OCI-LY1 (cell line): ENCODE results near the gene RBP4.

Source experiments
- H2AFZ ChIP-seq: fragments of 200-600 bp; sonication (generic), shearing (Covaris generic); 2 replicates; pipeline ENCODE4 v1.6.0; 2014; ENCODE audit warnings: antibody characterized with exemption, mild to moderate bottlenecking, low read length
- H3F3A ChIP-seq: fragments of 200-600 bp; sonication (generic), shearing (Covaris generic); 2 replicates; pipeline ENCODE4 v1.6.0; 2014; ENCODE audit warnings: mild to moderate bottlenecking, antibody characterized with exemption, low read length, moderate library complexity; ENCODE audit not compliant: insufficient read depth
- H3K27ac ChIP-seq: fragments of 200-600 bp; sonication (generic); 2 replicates; pipeline ENCODE4 v1.5.1; 2014; ENCODE audit warnings: low read length, mixed run types, mild to moderate bottlenecking, low read depth; ENCODE audit not compliant: poor library complexity, severe bottlenecking
- H3K27me3 ChIP-seq: fragments of 200-600 bp; sonication (generic); 2 replicates; pipeline ENCODE4 v1.6.0; 2014; ENCODE audit warnings: antibody characterized with exemption, mild to moderate bottlenecking, low read length, moderate library complexity; ENCODE audit not compliant: insufficient read depth
- H3K36me3 ChIP-seq: fragments of 200-600 bp; sonication (generic); 2 replicates; pipeline ENCODE4 v1.6.1; 2014; ENCODE audit warnings: mild to moderate bottlenecking, antibody characterized with exemption, low read length, moderate library complexity, mixed read lengths; ENCODE audit not compliant: insufficient read depth
- H3K4me1 ChIP-seq: fragments of 200-600 bp; sonication (generic); 2 replicates; pipeline ENCODE4 v1.5.1; 2014; ENCODE audit warnings: mild to moderate bottlenecking, low read length, moderate library complexity; ENCODE audit not compliant: insufficient read depth, severe bottlenecking
- H3K4me2 ChIP-seq: fragments of 200-600 bp; sonication (generic), shearing (Covaris generic); 2 replicates; pipeline ENCODE4 v1.6.1; 2014; ENCODE audit warnings: low read length
- H3K4me3 ChIP-seq: fragments of 200-600 bp; sonication (generic); 2 replicates; pipeline ENCODE4 v1.5.1; 2014; ENCODE audit warnings: low read length, low read depth, mild to moderate bottlenecking, mixed read lengths; ENCODE audit not compliant: poor library complexity, severe bottlenecking
- H3K79me2 ChIP-seq: fragments of 200-600 bp; shearing (Covaris generic); 2 replicates; pipeline ENCODE4 v1.6.1; 2016; ENCODE audit warnings: mixed run types, low read length, mixed read lengths; ENCODE audit not compliant: insufficient read depth
- H3K9ac ChIP-seq: fragments of 200-600 bp; sonication (generic), shearing (Covaris generic); 2 replicates; pipeline ENCODE4 v1.6.1; 2014; ENCODE audit warnings: mild to moderate bottlenecking, low read length, mixed read lengths
- H3K9me2 ChIP-seq: fragments of 200-600 bp; sonication (generic), shearing (Covaris generic); 2 replicates; pipeline ENCODE4 v1.6.1; 2014; ENCODE audit warnings: low read depth, mild to moderate bottlenecking, low read length, mixed read lengths
- H3K9me3 ChIP-seq: fragments of 200-600 bp; shearing (Covaris generic); 2 replicates; pipeline ENCODE4 v1.6.1; 2014; ENCODE audit warnings: low read length, mixed read lengths
- H4K20me1 ChIP-seq: fragments of 200-600 bp; sonication (generic), shearing (Covaris generic); 2 replicates; pipeline ENCODE4 v1.6.0; 2016; ENCODE audit warnings: mild to moderate bottlenecking, low read length; ENCODE audit not compliant: insufficient read depth
- EZH2 ChIP-seq: fragments of 200-600 bp; sonication (generic), shearing (Covaris generic); IDR thresholded peaks from 2 replicates; pipeline ENCODE4 v1.8.0; 2017; ENCODE audit warnings: borderline replicate concordance, mixed run types, mild to moderate bottlenecking, antibody characterized with exemption, low read length, moderate library complexity, mixed read lengths
- TF ChIP-seq, protein P1 (sequence below): fragments of 200-600 bp; sonication (generic), shearing (Covaris generic); IDR thresholded peaks from 2 replicates; pipeline ENCODE4 v1.5.1; 2017; ENCODE audit warnings: mild to moderate bottlenecking, antibody characterized with exemption, low read length, moderate library complexity, mixed read lengths

The RBP4 gene

DNA sequence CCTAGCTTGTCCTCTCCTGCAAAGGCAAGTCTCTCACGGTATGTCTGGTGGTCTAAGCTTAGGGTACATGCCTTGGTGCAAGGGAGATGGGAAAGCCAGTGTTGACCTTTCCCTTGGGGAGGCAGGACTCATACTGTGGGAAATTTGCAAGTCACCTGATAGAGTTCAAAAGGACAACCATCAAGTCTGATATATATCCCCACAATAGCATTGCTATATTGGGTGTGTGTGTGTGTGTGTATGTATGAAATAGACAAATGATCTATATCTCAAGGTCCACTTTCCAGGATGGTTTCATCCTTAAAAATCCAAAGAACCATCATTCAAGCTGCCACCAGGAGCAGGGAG is 46.7 kb downstream of the RBP4 start:
- H3K9me2 ChIP-seq: no peaks in the 10 kb centered on the region
- no peaks in the 10 kb centered on the region for H3K36me3 ChIP-seq
- H3K27me3 ChIP-seq: no peaks in the 10 kb centered on the region
- no peak overlapping the region for H3K9ac ChIP-seq
- no peaks in the 10 kb centered on the region for H3K4me1 ChIP-seq
- H4K20me1 ChIP-seq: no peaks in the 10 kb centered on the region
- TF ChIP-seq, protein P1, sequence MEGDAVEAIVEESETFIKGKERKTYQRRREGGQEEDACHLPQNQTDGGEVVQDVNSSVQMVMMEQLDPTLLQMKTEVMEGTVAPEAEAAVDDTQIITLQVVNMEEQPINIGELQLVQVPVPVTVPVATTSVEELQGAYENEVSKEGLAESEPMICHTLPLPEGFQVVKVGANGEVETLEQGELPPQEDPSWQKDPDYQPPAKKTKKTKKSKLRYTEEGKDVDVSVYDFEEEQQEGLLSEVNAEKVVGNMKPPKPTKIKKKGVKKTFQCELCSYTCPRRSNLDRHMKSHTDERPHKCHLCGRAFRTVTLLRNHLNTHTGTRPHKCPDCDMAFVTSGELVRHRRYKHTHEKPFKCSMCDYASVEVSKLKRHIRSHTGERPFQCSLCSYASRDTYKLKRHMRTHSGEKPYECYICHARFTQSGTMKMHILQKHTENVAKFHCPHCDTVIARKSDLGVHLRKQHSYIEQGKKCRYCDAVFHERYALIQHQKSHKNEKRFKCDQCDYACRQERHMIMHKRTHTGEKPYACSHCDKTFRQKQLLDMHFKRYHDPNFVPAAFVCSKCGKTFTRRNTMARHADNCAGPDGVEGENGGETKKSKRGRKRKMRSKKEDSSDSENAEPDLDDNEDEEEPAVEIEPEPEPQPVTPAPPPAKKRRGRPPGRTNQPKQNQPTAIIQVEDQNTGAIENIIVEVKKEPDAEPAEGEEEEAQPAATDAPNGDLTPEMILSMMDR: no peak
- TF ChIP-seq EZH2: no peak
- H3K27ac ChIP-seq: no peak overlapping the region
- H3K79me2 ChIP-seq: no peaks in the 10 kb centered on the region
- no peaks in the 10 kb centered on the region for H3K9me3 ChIP-seq
- H3K4me3 ChIP-seq: no peak overlapping the region
- no peaks in the 10 kb centered on the region for H3F3A ChIP-seq
- H2AFZ ChIP-seq: no peak overlapping the region
- no peak overlapping the region for H3K4me2 ChIP-seq

DNA sequence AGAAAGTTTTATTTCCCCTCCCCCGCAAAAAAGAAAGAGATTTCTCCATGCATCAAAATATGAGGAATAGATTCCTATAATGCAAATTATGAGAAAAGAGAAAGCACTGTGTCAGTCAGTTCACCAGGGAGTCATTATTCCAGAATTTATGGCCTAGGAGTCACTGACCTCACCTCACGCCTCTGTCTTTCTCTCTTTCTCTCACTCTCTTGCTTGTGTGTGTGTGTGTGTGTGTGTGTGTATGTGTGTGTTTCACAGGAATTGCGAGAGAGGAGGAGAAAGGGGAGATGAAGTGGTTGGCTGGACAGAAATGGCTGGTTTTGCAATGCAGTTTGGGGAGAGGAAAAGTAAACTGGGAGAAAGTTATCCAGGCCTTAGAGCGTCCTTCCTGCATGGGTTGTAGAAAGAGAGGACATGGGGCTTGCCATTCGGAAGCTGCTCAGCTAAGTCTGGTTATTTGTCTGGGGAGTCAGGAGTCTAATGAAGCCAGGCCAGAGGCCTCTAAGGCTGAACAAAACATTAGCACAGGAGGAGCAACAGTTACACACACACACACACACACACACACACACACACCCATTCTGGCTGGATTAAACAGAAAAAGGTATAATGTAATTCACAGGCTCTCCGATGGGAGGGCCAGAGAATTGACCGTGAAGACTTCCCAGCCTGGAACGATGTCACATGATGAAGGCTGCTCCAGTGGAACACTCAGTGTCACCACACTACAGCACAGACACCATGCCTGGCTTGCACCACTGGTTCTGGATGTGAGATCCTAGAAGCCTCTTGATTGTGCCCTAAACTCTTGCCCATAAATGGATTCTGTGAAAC is 47.3 kb downstream of the RBP4 start:
- Histone ChIP-seq H3K79me2 (no peaks in the 10 kb centered on the region), H3K27me3 (no peaks in the 10 kb centered on the region), H2AFZ (no peak overlapping the region), H3K27ac (no peak overlapping the region), H3K4me3 (no peak overlapping the region), H3K4me1 (no peaks in the 10 kb centered on the region), H3K9me2 (no peaks in the 10 kb centered on the region), H3K36me3 (no peaks in the 10 kb centered on the region), H3K9me3 (no peaks in the 10 kb centered on the region), H3K9ac (no peak overlapping the region), H3K4me2 (no peak overlapping the region), H3F3A (no peaks in the 10 kb centered on the region), H4K20me1 (no peaks in the 10 kb centered on the region)
- no peak for TF ChIP-seq EZH2
- TF ChIP-seq, protein P1: no peak

DNA sequence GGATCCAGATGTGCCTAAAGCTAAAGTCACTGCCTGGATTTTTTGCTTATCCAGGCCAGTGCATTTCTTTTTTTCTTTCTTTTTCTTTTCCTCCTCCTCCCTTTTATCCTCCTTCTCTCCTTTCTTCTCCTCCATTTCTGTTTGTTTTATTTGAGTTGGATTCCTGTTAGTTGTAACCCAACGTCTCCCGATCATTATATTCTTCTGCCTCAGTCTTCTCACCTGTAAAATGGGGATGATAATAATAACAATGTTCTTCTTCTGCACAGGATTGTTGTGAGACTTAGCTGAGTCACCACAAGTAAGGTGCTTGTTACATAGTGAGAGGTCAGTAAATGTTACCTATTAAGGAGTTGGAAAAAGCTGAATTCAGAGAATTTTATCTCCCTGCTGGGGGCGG is 48.3 kb downstream of the RBP4 start:
- H3K79me2 ChIP-seq: no peaks in the 10 kb centered on the region
- no peaks in the 10 kb centered on the region for H4K20me1 ChIP-seq
- no peak overlapping the region for H3K4me2 ChIP-seq
- H3K9me3 ChIP-seq: no peaks in the 10 kb centered on the region
- no peaks in the 10 kb centered on the region for H3K36me3 ChIP-seq
- H3F3A ChIP-seq: no peaks in the 10 kb centered on the region
- no peaks in the 10 kb centered on the region for H3K27me3 ChIP-seq
- H3K9ac ChIP-seq: no peak overlapping the region
- H3K9me2 ChIP-seq: no peaks in the 10 kb centered on the region
- no peaks in the 10 kb centered on the region for H3K4me1 ChIP-seq
- H3K27ac ChIP-seq: no peak overlapping the region
- no peak overlapping the region for H2AFZ ChIP-seq
- no peak overlapping the region for H3K4me3 ChIP-seq
- TF ChIP-seq, protein P1: no peak
- no peak for TF ChIP-seq EZH2
